Hypothalamus (tissue), 51 donors: ENCODE measurements around the gene MACO1.
"Not testable (repeated sequence)": the region's sequence is repeated elsewhere in the genome, so short reads cannot be mapped to it uniquely, and the experiment has no call there.

Source experiments
- DNase-seq, 51 donors: peaks; one replicate each; lab custom pipeline; 2025; lab: John Stamatoyannopoulos, UW

The MACO1 gene

GRCh38 chr1:25420715-25421114 is 10.0 kb upstream of the MACO1 start, which contains the start of gene RHCE:
Gene RHCE (minus strand): TSS chr1:25420825. CDS start chr1:25420786, 39 bp downstream.
- DNase-seq, result not testable (repeated sequence)

GRCh38 chr1:25423206-25423605 is 7.5 kb upstream of the MACO1 start:
- not testable (repeated sequence) for DNase-seq

- no peak for DNase-seq
Measured at GRCh38 chr1:25425098-25426085, 5.3 kb upstream of the MACO1 start.

GRCh38 chr1:25427696-25428095 is 3.0 kb upstream of the MACO1 start:
- no peak for DNase-seq

- DNase-seq, result no peak
Measured at GRCh38 chr1:25428475-25429166, 2.1 kb upstream of the MACO1 start.

GRCh38 chr1:25430967-25431881 is 527 bp downstream of the MACO1 start:
- DNase-seq, result peak in 13 of 51 donors; percentile 2 to 60 (median 19)

GRCh38 chr1:25431955-25432719 is 1.4 kb downstream of the MACO1 start:
- DNase-seq, result peak in 1 of 51 donors; percentile 37

- no peak for DNase-seq
Measured at GRCh38 chr1:25432749-25433388, 2.2 kb downstream of the MACO1 start.

- peak in 10 of 51 donors; percentile 1 to 37 (median 4) for DNase-seq
Measured at GRCh38 chr1:25433389-25434186, 2.9 kb downstream of the MACO1 start.

GRCh38 chr1:25435397-25436108 is 4.9 kb downstream of the MACO1 start:
- no peak for DNase-seq

GRCh38 chr1:25437672-25438071 is 7.0 kb downstream of the MACO1 start:
- DNase-seq, result no peak

GRCh38 chr1:25439287-25439686 is 8.6 kb downstream of the MACO1 start:
- no peak for DNase-seq

- DNase-seq, result no peak
Measured at GRCh38 chr1:25442178-25442577, 11.5 kb downstream of the MACO1 start.

GRCh38 chr1:25443030-25443699 is 12.5 kb downstream of the MACO1 start:
- no peak for DNase-seq

GRCh38 chr1:25444604-25445003 is 13.9 kb downstream of the MACO1 start:
- DNase-seq, result not testable (repeated sequence)

- no peak for DNase-seq
Measured at GRCh38 chr1:25445993-25446538, 15.4 kb downstream of the MACO1 start.

GRCh38 chr1:25447547-25447946 is 16.9 kb downstream of the MACO1 start:
- no peak for DNase-seq
